Measurements from ENCODE around the gene KDM6B.

- no peak for TF ChIP-seq SP1 (IDR thresholded peaks at IDR 0.05)
- TF ChIP-seq NFRKB (IDR thresholded peaks at IDR 0.05), result no peak
- no peak for TF ChIP-seq SUZ12 (IDR thresholded peaks at IDR 0.05)
- no peak for TF ChIP-seq HDGF (IDR thresholded peaks at IDR 0.05; ENCODE audit: borderline replicate concordance)
- no peak for TF ChIP-seq LEF1 (IDR thresholded peaks at IDR 0.05; ENCODE audit: borderline replicate concordance)
- TF ChIP-seq FOXA1 (IDR thresholded peaks at IDR 0.05), result no peak
- TF ChIP-seq ARNT (IDR thresholded peaks at IDR 0.05), result no peak
- TF ChIP-seq TARDBP (IDR thresholded peaks at IDR 0.05), result no peak
- TF ChIP-seq BHLHE40 (IDR thresholded peaks at IDR 0.05; ENCODE audit: borderline replicate concordance), result no peak
- TF ChIP-seq FOXM1 (IDR thresholded peaks at IDR 0.05; ENCODE audit: borderline replicate concordance), result no peak
- no peak for TF ChIP-seq FOXK2 (IDR thresholded peaks at IDR 0.05)
- no peak for TF ChIP-seq CTBP1 (IDR thresholded peaks at IDR 0.05; ENCODE audit: borderline replicate concordance)
- TF ChIP-seq ELF4 (IDR thresholded peaks at IDR 0.05), result no peak
Observed at GRCh38 chr17:7803981-7804380, 30.0 kb upstream of the KDM6B start.

Measured in HEK293T (cell line).